ENCODE results near the gene PRDM11. TPM values are rescaled to one million over a fixed set of nuclear protein-coding genes. Genes with fewer than 3 reads are reported as not detected.
A peak's percentile ranks its signal among the peaks of the same experiment; 100 is the strongest.

PRDM11 gene
- total and polyA plus RNA-seq, 2 of the 8 experiments (the other 6 are each of a cell fraction or from before 2014, with no cell fraction given): 3.6 to 11.7 TPM

- WGBS, 2 experiments (ENCODE audit: extremely low coverage in 1 of 2, insufficient coverage in 1 of 2, insufficient read length in 1 of 2, insufficient replicate concordance in 2 of 2, low coverage in 1 of 2, low lambda C conversion rate in 2 of 2, missing lambda C conversion rate in 1 of 2): 75% methylated on average over 2 of the region's 2 CpGs; no CpG with 5 or more reads in 1 of the 2 experiments
- Histone ChIP-seq H3K18ac (ENCODE audit: extremely low read depth, low read length) (no peak overlapping the region), H3K27ac (ENCODE audit: low read depth, low read length) (no peak overlapping the region), H4K91ac (replicated peaks; ENCODE audit: insufficient read length, low read length) (no peak overlapping the region), H3K79me2 (ENCODE audit: control insufficient read depth in 1 of 2, insufficient read depth in 2 of 2, low read length in 2 of 2) (no peaks in the 10 kb centered on the region), H3K9me3 (ENCODE audit: insufficient read depth in 2 of 2, low read depth in 1 of 2, low read length in 1 of 2) (no peaks in the 10 kb centered on the region), H3K36me3 (ENCODE audit: control insufficient read depth in 2 of 4, insufficient read depth in 4 of 4, low read length in 3 of 4) (no peaks in the 10 kb centered on the region), H3K23ac (ENCODE audit: insufficient read length) (no peak overlapping the region), H3K9ac (replicated peaks in 1 of 4; ENCODE audit: extremely low read depth in 1 of 4, low read depth in 3 of 4, low read length in 3 of 4) (no peak overlapping the region), H3K23me2 (ENCODE audit: low read depth, low read length) (no peaks in the 10 kb centered on the region; the same call in 1 of the 2 replicates), H3K14ac (ENCODE audit: insufficient read length) (no peak overlapping the region), H2BK5ac (ENCODE audit: low read depth, low read length) (no peak overlapping the region), H4K8ac (ENCODE audit: extremely low read depth, insufficient read depth, low read length) (no peak overlapping the region), H3K27me3 (replicated peaks in 1 of 4; ENCODE audit: control insufficient read depth in 3 of 4, extremely low read depth in 1 of 4, insufficient read depth in 3 of 4, low read length in 3 of 4) (no peaks in the 10 kb centered on the region), H3K4me2 (ENCODE audit: insufficient read depth in 1 of 2, low read depth in 2 of 2, low read length in 2 of 2) (no peak overlapping the region), H2BK15ac (ENCODE audit: low read length) (no peak overlapping the region), H2AFZ (ENCODE audit: low read length) (no peak overlapping the region), H3K56ac (replicated peaks; ENCODE audit: insufficient read length, low read depth, low read length) (no peak overlapping the region), H4K20me1 (replicated peaks in 1 of 2; ENCODE audit: control insufficient read depth in 1 of 2, insufficient read depth in 2 of 2, low read length in 2 of 2) (peaks cover 2 to 5% of the 10 kb centered on the region in 2 experiments), H2BK20ac (ENCODE audit: low read length) (0 out of 2 replicates have a peak overlapping the region, but pooled peaks have one; percentile 13), H3K79me1 (ENCODE audit: low read depth, low read length) (no peaks in the 10 kb centered on the region), H4K5ac (ENCODE audit: insufficient read length, low read depth, low read length) (no peak overlapping the region), H3K4ac (replicated peaks; ENCODE audit: insufficient read length, low read depth, low read length) (no peak overlapping the region), H2AK5ac (ENCODE audit: low read depth, low read length) (no peak overlapping the region), H2BK12ac (ENCODE audit: low read depth, low read length) (peak overlapping the region; percentile 39; the same call in 1 of the 2 replicates), H3K4me1 (replicated peaks in 1 of 4; ENCODE audit: control insufficient read depth in 3 of 4, insufficient read depth in 4 of 4, low read length in 3 of 4) (no peaks in the 10 kb centered on the region), H3K4me3 (ENCODE audit: extremely low read depth in 1 of 4, insufficient read depth in 2 of 4, low read depth in 3 of 4, low read length in 4 of 4) (no peak overlapping the region), H2BK120ac (replicated peaks; ENCODE audit: low read depth, low read length) (no peak overlapping the region)
- no peak for DNase-seq (ENCODE audit: low read depth in 1 of 2, low spot score in 2 of 2)
- POLR2A ChIA-PET (ENCODE audit: partially characterized antibody): no interaction called here
- no peak for FAIRE-seq
- CTCF ChIA-PET (ENCODE audit: partially characterized antibody): interaction anchor here (0.9 to 2.4 kb wide), 6 partner anchors 9 to 69 kb away, joined by 3 to 8 read pairs (median 3); no protein-coding TSS in a partner anchor
Observed at GRCh38 chr11:45171550-45171949, 25.1 kb downstream of the PRDM11 start.

All from H1 (cell line).